IgD-negative memory B cell (primary cell): ENCODE results near the gene EWSR1. TPM values are rescaled to one million over a fixed set of nuclear protein-coding genes. Genes with fewer than 3 reads are reported as not detected.
"Not testable (repeated sequence)": the region's sequence is repeated elsewhere in the genome, so short reads cannot be mapped to it uniquely, and the experiment has no call there.

Experiments
- H3K27ac Mint-ChIP-seq, 3 donors: one replicate each; pipeline ENCODE4 v1.8.0; 2020 to 2022; ENCODE audit warnings: mild to moderate bottlenecking in 3 of 3, mixed read lengths in 3 of 3, moderate library complexity in 1 of 3
- H3K27me3 Mint-ChIP-seq: one replicate; pipeline ENCODE4 v1.8.0; 2021; ENCODE audit warnings: mixed read lengths
- H3K36me3 Mint-ChIP-seq: one replicate; pipeline ENCODE4 v1.8.0; 2020; ENCODE audit warnings: mild to moderate bottlenecking, mixed read lengths
- H3K4me1 Mint-ChIP-seq, 3 donors: one replicate each; pipeline ENCODE4 v1.8.0; 2020 to 2022; ENCODE audit warnings: mixed read lengths in 3 of 3, mild to moderate bottlenecking in 1 of 3
- H3K4me3 Mint-ChIP-seq, 4 donors: one replicate each; pipeline ENCODE4 v1.8.0; 2020 to 2022; ENCODE audit warnings: mild to moderate bottlenecking in 4 of 4, mixed read lengths in 4 of 4, moderate library complexity in 3 of 4
- H3K9me3 Mint-ChIP-seq, 3 donors: one replicate each; pipeline ENCODE4 v1.8.0; 2020 to 2021; ENCODE audit warnings: mixed read lengths in 3 of 3, mild to moderate bottlenecking in 1 of 3
- polyA plus RNA-seq: library from polyadenylated mRNA; unstranded; fragments of 300-500 nt; fragmentation: Illumina TruSeq; gene quantifications from one replicate; pipeline ENCODE4 v1.2.3, GENCODE V29; 2021

EWSR1 gene
- polyA plus RNA-seq, 1 donor from 2014 or later: 211 TPM

DNA sequence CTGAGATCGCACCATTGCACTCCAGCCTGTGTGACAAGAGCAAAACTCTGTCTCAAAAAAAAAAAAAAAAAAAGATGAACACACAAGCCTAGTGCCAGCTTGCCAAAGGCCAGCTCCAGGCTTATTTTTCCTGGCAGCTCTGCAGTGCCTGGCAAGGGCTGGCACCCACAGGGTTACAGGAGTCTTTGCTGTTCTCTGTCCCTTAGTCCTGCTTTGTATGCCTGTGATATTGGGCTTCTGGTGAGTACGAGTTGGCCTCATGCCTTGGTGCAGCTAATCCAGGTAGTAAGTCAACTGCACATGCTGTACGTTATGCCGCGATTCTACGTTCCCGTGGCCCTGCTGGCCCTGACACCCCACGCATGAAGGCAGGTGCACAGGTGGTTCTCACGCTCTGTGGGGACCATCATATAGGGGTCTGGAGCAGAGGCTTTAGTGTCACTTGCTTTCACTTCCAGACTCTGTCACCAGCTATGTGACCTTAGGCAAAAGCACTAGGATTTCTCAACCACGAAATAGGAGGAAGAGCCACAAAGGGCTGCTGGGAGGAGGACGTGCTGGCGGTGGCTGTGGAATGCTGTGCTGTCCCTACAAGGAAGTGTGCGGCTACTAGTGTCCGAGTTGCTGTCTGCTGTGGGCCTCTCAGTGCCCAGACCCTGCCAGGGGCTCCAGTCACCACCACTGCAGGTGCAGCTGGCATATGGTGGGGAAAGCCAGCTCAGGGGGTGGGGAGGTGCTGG, 68.9 kb downstream of the EWSR1 start:
- H3K27ac Mint-ChIP-seq: no peak overlapping the region
- H3K4me1 Mint-ChIP-seq: no peaks in the 10 kb centered on the region
- peak overlapping the region in 1 of 4 donors; percentile 73 for H3K4me3 Mint-ChIP-seq
- peaks cover 2% of the 10 kb centered on the region for H3K36me3 Mint-ChIP-seq
- no peaks in the 10 kb centered on the region for H3K9me3 Mint-ChIP-seq
- H3K27me3 Mint-ChIP-seq: no peaks in the 10 kb centered on the region

- Mint-ChIP-seq H3K27ac (peak overlapping the region in 1 of 3 donors; percentile 67), H3K4me3 (peak overlapping the region in 1 of 4 donors; percentile 73), H3K36me3 (peaks cover 2% of the 10 kb centered on the region), H3K27me3 (no peaks in the 10 kb centered on the region), H3K9me3 (no peaks in the 10 kb centered on the region), H3K4me1 (no peaks in the 10 kb centered on the region)
These were observed 69.7 kb downstream of the EWSR1 start for GRCh38 chr22:29337631-29338284.

- Mint-ChIP-seq H3K4me3 (no peak overlapping the region), H3K27ac (no peak overlapping the region), H3K27me3 (no peaks in the 10 kb centered on the region), H3K36me3 (peaks cover 2% of the 10 kb centered on the region), H3K9me3 (no peaks in the 10 kb centered on the region), H3K4me1 (no peaks in the 10 kb centered on the region)
These were observed 70.3 kb downstream of the EWSR1 start for GRCh38 chr22:29338398-29338797.

- no peaks in the 10 kb centered on the region for H3K9me3 Mint-ChIP-seq
- no peak overlapping the region for H3K4me3 Mint-ChIP-seq
- peak overlapping the region in 1 of 3 donors; percentile 83 for H3K27ac Mint-ChIP-seq
- peaks cover 2% of the 10 kb centered on the region for H3K36me3 Mint-ChIP-seq
- no peaks in the 10 kb centered on the region for H3K4me1 Mint-ChIP-seq
- H3K27me3 Mint-ChIP-seq: no peaks in the 10 kb centered on the region
These were observed 71.5 kb downstream of the EWSR1 start for GRCh38 chr22:29339381-29340235.

DNA sequence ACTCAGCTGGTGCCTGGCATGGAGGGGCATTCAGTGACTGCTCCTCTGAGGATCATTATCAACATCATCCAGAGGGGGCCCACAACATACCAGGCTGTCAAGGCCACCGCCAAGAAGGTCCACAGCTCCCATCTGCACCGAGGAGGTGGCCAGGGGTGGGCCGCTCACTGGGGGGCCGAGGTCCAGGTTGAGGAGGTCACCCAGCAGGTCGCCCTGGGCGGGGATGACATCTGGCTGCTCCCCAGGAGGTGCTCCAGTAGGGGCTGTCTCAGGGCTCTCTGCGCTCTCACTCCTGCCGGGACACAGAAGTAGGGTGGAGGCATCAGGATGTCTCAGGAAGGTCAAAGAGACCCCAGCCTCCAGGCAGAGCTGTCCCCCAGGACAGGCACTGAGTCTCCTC, 72.5 kb downstream of the EWSR1 start:
- no peaks in the 10 kb centered on the region for H3K27me3 Mint-ChIP-seq

GRCh38 chr22:29341056-29341848, 73.2 kb downstream of the EWSR1 start:
- Mint-ChIP-seq H3K9me3 (no peaks in the 10 kb centered on the region), H3K4me1 (no peaks in the 10 kb centered on the region), H3K36me3 (peaks cover 2% of the 10 kb centered on the region), H3K4me3 (no peak overlapping the region), H3K27me3 (no peaks in the 10 kb centered on the region), H3K27ac (no peak overlapping the region)

More for the DNA sequence above, 72.5 kb downstream of the EWSR1 start:
- no peak overlapping the region for H3K4me3 Mint-ChIP-seq
- H3K27ac Mint-ChIP-seq: peak overlapping the region in 1 of 3 donors; percentile 83
- H3K36me3 Mint-ChIP-seq: no peaks in the 10 kb centered on the region
- H3K4me1 Mint-ChIP-seq: no peaks in the 10 kb centered on the region
- H3K9me3 Mint-ChIP-seq: no peaks in the 10 kb centered on the region

DNA sequence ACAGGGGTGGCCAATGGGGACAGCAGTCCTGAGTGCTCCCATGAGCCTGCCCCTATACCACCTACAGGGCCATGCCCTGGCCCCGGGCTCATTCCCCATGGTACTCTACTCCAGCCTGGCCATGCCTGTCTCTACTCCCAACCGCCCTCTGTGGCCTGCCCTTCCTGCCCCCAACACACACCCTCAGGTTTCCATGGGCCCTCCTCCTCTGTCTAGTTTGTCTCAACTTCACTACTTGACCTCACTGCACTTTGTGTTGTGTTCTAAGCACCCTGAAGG, 73.7 kb downstream of the EWSR1 start:
- Mint-ChIP-seq H3K36me3 (peaks cover 2% of the 10 kb centered on the region), H3K4me3 (no peak overlapping the region), H3K27me3 (no peaks in the 10 kb centered on the region)

DNA sequence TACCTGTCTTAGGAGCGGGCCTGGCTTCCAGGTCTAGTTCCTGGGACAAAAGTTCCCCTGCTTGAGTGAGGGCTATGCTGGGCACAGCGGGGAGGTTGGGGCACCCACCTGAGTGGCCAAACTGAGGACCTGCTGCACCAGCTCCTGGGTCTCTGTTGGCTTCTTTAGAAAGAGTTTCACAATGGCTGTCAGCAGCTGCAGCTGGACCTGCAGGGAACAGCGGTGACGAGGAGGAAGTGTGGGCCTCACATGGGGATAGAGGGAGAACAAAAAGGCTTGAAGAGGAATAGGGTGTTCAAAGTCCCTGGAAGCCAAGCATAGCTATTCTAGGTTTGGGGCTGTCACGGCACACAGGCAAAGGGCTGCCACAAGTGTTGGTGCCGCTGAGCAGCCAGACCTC, 74.1 kb downstream of the EWSR1 start:
- Mint-ChIP-seq H3K9me3 (no peaks in the 10 kb centered on the region), H3K4me3 (no peak overlapping the region), H3K27me3 (no peaks in the 10 kb centered on the region), H3K27ac (peak overlapping the region in 1 of 3 donors; percentile 22), H3K36me3 (peaks cover 2% of the 10 kb centered on the region), H3K4me1 (no peaks in the 10 kb centered on the region)

More for the DNA sequence above, 73.7 kb downstream of the EWSR1 start:
- H3K4me1 Mint-ChIP-seq: no peaks in the 10 kb centered on the region
- H3K9me3 Mint-ChIP-seq: no peaks in the 10 kb centered on the region
- H3K27ac Mint-ChIP-seq: peak overlapping the region in 2 of 3 donors; percentile 22 to 40

GRCh38 chr22:29342577-29343312, 74.7 kb downstream of the EWSR1 start:
- Mint-ChIP-seq H3K36me3 (peaks cover 2% of the 10 kb centered on the region), H3K4me1 (no peaks in the 10 kb centered on the region), H3K27me3 (no peaks in the 10 kb centered on the region), H3K27ac (no peak overlapping the region), H3K9me3 (no peaks in the 10 kb centered on the region), H3K4me3 (no peak overlapping the region)

DNA sequence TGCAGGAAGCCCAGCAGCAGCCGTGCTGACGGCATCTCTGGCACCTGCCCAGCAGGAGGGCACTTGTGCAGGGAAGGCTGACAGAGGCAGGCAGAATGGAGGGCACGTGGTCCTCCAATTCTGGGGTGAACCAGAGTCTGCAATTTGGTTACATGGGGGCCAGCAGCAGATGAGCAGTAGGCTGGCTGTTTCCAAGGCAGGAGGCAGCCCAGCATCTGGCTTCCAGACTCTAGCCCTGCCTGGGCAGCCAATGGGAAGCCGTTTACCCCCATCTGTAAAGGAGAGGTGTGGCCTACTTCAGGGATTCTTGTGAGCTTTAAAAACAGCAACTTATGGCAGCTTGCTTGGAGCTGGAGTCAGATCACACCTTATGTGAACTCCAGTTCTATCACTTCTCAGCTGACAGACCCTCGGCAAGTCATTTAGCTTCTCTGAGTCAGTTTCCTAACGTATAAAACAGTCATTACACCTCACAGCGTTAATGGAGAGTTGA, 75.3 kb downstream of the EWSR1 start:
- H3K36me3 Mint-ChIP-seq: peaks cover 2% of the 10 kb centered on the region
- no peak overlapping the region for H3K4me3 Mint-ChIP-seq
- H3K9me3 Mint-ChIP-seq: no peaks in the 10 kb centered on the region
- no peak overlapping the region for H3K27ac Mint-ChIP-seq
- H3K27me3 Mint-ChIP-seq: no peaks in the 10 kb centered on the region
- no peaks in the 10 kb centered on the region for H3K4me1 Mint-ChIP-seq

GRCh38 chr22:29344137-29344536, 76.1 kb downstream of the EWSR1 start:
- Mint-ChIP-seq H3K4me3 (no peak overlapping the region), H3K4me1 (no peaks in the 10 kb centered on the region), H3K27ac (no peak overlapping the region), H3K36me3 (peaks cover 2% of the 10 kb centered on the region), H3K27me3 (no peaks in the 10 kb centered on the region), H3K9me3 (no peaks in the 10 kb centered on the region)

DNA sequence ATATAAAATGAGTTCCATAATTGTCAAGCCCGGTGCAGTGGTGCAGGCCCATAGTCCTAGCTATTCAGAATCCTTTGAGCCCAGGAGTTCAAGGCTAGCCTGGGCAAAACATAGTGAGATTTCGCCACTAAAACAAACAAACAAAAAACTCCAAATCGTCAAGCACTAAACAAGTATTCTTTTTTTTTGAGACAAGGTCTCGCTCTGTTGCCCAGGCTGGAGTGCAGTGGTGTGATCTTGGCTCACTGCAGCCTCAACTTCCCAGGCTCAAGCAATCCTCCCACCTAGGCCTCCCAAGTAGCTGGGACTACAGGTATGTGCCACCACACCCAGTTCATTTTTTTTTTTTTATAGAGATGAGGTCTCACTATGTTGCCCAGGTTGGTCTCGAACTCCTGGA, 76.8 kb downstream of the EWSR1 start:
- H3K4me1 Mint-ChIP-seq, H3K27ac Mint-ChIP-seq, H3K9me3 Mint-ChIP-seq, H3K4me3 Mint-ChIP-seq, H3K36me3 Mint-ChIP-seq, H3K27me3 Mint-ChIP-seq: not testable (repeated sequence)

DNA sequence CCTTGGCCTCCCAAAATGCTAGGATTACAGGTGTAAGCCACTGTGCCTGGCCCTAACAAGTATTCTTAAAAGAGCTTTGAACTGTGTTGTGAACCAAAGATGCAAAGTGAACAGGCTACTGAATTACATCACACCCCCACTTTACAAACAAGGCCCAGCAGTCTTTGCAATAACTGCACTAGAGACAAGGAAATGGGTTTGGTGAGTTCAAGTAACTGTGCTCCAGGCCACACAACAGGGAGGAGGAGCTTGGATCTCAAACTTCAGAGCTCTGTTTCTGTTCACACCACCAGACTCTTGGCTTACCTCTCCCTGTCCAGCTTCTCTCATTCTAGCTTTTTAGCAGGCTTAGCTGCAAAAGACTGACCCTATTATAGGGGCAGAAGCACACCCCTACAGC, 77.9 kb downstream of the EWSR1 start:
- Mint-ChIP-seq H3K27ac (no peak overlapping the region), H3K27me3 (no peaks in the 10 kb centered on the region), H3K36me3 (peaks cover 4% of the 10 kb centered on the region)

GRCh38 chr22:29346659-29347058, 78.6 kb downstream of the EWSR1 start:
- Mint-ChIP-seq H3K4me3 (no peak overlapping the region), H3K9me3 (no peaks in the 10 kb centered on the region), H3K36me3 (peaks cover 4% of the 10 kb centered on the region), H3K4me1 (no peaks in the 10 kb centered on the region), H3K27ac (no peak overlapping the region), H3K27me3 (no peaks in the 10 kb centered on the region)

More for the DNA sequence above, 77.9 kb downstream of the EWSR1 start:
- Mint-ChIP-seq H3K9me3 (no peaks in the 10 kb centered on the region), H3K4me3 (no peak overlapping the region), H3K4me1 (no peaks in the 10 kb centered on the region)
